HCT116 (cell line): ENCODE measurements around the gene BCL2L15.
"Not testable (repeated sequence)": the region's sequence is repeated elsewhere in the genome, so short reads cannot be mapped to it uniquely, and the experiment has no call there.

Experiments used
- CTCF ChIP-seq, 3 experiments: fragments of 200-600 bp in 1 of 3; sonication (generic) in 1 of 3; IDR thresholded peaks in 2 of 3; conservative IDR thresholded peaks in 1 of 3; 2 replicates each; pipeline ENCODE4 v1.5.1; 2012 to 2017; ENCODE audit warnings: low read depth in 2 of 3, low read length in 2 of 3, antibody characterized with exemption in 1 of 3, borderline replicate concordance in 1 of 3, control low read depth in 1 of 3, mild to moderate bottlenecking in 1 of 3, mixed read lengths in 1 of 3, mixed run types in 1 of 3, moderate library complexity in 1 of 3; ENCODE audit not compliant: insufficient read depth in 1 of 3
- SIN3A ChIP-seq: IDR thresholded peaks from 2 replicates; pipeline ENCODE4 v1.6.1; 2012; ENCODE audit warnings: low read depth
- ZNF274 ChIP-seq: fragments of 200-500 bp; sonication (Bioruptor generic); IDR thresholded peaks from 2 replicates; pipeline ENCODE4 v1.6.1; 2014; ENCODE audit warnings: mild to moderate bottlenecking, low read depth, low read length, inconsistent platforms

GRCh38 chr1:113852694-113853093 lies 34.7 kb downstream of the BCL2L15 start:
- TF ChIP-seq ZNF274; CTCF (IDR thresholded peaks at IDR 0.05 in 2 of 3, conservative IDR thresholded peaks at IDR 0.05 in 1 of 3; ENCODE audit: borderline replicate concordance in 1 of 3, insufficient read depth in 1 of 3, low read depth in 2 of 3, low read length in 2 of 3); SIN3A: not testable (repeated sequence)
